ENCODE results near the gene ATP11A.

DNA sequence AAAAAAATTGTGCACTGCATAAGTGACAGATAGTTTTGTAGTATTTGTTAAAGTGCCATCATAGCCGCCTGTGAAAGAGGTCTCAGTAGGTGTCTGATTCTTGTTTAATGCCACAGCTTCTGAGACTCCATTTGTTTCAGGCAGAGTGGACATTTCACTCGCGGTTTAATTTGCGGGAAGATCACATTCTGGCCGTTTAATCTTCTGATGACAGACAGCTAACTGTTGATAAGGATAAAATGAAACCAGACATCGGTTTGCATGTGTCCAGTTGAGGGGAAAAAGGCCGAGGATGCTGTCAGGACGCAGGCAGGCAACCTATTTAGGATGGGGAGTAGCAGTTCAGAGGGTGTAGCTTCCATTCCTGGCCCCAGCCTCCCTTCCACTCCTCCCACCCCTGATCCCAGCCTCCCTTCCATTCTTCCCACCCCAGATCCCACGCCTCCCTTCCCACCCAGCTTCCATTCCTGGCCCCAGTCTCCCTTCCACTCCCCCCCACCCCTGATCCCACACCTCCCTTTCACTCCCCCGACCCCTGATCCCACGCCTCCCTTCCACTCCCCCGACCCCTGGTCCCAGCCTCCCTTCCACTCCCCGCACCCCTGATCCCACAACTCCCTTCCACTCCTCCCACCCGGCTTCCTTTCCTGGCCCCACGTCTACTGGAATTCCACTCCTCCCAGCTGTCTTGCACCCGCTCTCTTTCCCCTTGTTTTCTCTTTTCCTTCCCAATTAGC is 23.8 kb downstream of the ATP11A start:
- TF ChIP-seq, protein P1, sequence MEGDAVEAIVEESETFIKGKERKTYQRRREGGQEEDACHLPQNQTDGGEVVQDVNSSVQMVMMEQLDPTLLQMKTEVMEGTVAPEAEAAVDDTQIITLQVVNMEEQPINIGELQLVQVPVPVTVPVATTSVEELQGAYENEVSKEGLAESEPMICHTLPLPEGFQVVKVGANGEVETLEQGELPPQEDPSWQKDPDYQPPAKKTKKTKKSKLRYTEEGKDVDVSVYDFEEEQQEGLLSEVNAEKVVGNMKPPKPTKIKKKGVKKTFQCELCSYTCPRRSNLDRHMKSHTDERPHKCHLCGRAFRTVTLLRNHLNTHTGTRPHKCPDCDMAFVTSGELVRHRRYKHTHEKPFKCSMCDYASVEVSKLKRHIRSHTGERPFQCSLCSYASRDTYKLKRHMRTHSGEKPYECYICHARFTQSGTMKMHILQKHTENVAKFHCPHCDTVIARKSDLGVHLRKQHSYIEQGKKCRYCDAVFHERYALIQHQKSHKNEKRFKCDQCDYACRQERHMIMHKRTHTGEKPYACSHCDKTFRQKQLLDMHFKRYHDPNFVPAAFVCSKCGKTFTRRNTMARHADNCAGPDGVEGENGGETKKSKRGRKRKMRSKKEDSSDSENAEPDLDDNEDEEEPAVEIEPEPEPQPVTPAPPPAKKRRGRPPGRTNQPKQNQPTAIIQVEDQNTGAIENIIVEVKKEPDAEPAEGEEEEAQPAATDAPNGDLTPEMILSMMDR (IDR thresholded peaks at IDR 0.05) = no peak
- no peak for TF ChIP-seq POLR2A (IDR thresholded peaks at IDR 0.05)
